Duodenal mucosa (tissue), 2 donors: ENCODE measurements around the gene WDR59.

Experiments used
- H3K27ac ChIP-seq: one replicate; pipeline ENCODE4 v1.7.0; 2013; ENCODE audit warnings: low read depth, low read length
- H3K27me3 ChIP-seq, 2 donors: one replicate each; pipeline ENCODE4 v1.7.0; 2013; ENCODE audit warnings: low read length in 2 of 2, control low read depth in 1 of 2; ENCODE audit not compliant: insufficient read depth in 2 of 2, control insufficient read depth in 1 of 2
- H3K36me3 ChIP-seq, 2 donors: one replicate each; pipeline ENCODE4 v1.7.0; 2013; ENCODE audit warnings: low read length in 2 of 2, control low read depth in 1 of 2; ENCODE audit not compliant: insufficient read depth in 2 of 2, control insufficient read depth in 1 of 2
- H3K4me1 ChIP-seq, 2 donors: one replicate each; pipeline ENCODE4 v1.7.0; 2013; ENCODE audit warnings: low read length in 2 of 2, control low read depth in 1 of 2; ENCODE audit not compliant: insufficient read depth in 2 of 2, control insufficient read depth in 1 of 2
- H3K4me3 ChIP-seq, 2 donors: one replicate each; pipeline ENCODE4 v1.7.0; 2013; ENCODE audit warnings: low read length in 2 of 2, low read depth in 1 of 2
- H3K9ac ChIP-seq, 2 donors: one replicate each; pipeline ENCODE4 v1.7.0; 2013; ENCODE audit warnings: low read length in 2 of 2, low read depth in 1 of 2
- H3K9me3 ChIP-seq, 2 donors: one replicate each; pipeline ENCODE4 v1.7.0; 2013; ENCODE audit warnings: low read length in 2 of 2, control low read depth in 1 of 2; ENCODE audit not compliant: control insufficient read depth in 1 of 2

The WDR59 gene

GRCh38 chr16:75012380-75013081 lies 27.6 kb upstream of the WDR59 start:
- no peaks in the 10 kb centered on the region for H3K36me3 ChIP-seq
- H3K4me3 ChIP-seq = no peak overlapping the region
- no peak overlapping the region for H3K9ac ChIP-seq
- no peaks in the 10 kb centered on the region for H3K27me3 ChIP-seq
- no peak overlapping the region for H3K27ac ChIP-seq
- peaks cover 11 to 19% of the 10 kb centered on the region in 2 donors for H3K4me1 ChIP-seq
- H3K9me3 ChIP-seq = no peaks in the 10 kb centered on the region

DNA sequence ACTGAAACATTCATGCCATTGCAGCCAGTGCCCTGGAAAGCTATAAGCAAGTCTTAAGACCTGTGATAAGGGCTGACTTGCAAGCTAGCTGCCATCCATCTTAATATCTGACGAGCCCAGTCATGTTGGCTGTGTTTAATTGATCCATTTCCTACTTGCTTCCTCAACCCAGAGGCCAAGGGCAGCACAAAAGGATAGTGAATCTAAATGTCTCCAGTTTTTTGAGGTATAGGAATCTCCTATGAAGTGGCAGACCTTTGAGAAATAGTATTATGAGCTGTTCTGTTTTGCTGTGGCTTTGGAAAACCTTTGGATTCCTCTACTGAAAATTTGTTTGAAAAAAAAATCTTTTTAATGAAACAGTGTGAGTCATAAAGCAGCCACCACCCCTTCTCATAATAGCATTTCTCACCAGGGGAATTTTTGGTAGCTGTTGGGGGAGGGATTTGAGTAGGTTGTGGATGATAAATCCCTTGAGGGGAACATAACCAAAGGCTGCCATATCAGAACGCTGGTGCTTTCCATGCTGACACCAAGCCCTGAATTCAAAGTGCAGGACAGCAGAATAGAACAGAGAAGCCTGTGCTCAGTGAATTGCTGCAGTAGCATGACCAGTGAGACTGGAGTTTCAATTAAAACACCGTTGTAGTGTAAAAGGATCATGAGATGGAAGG lies 26.8 kb upstream of the WDR59 start:
- Histone ChIP-seq H3K9me3 (no peaks in the 10 kb centered on the region), H3K27ac (peak overlapping the region; percentile 47), H3K27me3 (no peaks in the 10 kb centered on the region), H3K4me1 (peaks cover 11 to 19% of the 10 kb centered on the region in 2 donors), H3K4me3 (no peak overlapping the region), H3K9ac (no peak overlapping the region), H3K36me3 (no peaks in the 10 kb centered on the region)

GRCh38 chr16:75010427-75010826 lies 25.5 kb upstream of the WDR59 start:
- H3K9ac ChIP-seq = no peak overlapping the region
- H3K27ac ChIP-seq = no peak overlapping the region
- H3K36me3 ChIP-seq = no peaks in the 10 kb centered on the region

DNA sequence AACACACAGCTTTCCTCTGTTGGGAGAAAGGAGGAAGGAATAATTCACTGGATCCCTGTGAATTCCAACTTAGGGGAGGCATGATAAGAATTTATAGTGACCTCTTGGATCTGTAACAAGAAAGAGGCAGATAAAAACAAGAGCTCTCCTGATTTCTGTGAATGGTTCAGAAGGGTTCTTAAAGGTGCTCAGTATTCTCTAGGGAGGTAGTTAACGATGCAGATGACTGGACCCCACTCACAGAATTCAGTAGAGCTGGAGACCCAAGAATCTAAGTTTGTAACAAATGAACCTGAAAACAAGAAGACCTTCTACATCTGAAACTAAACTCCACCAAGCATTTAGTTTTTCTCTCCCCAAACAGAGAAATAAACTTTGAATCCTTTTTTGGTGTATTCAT lies 22.5 kb upstream of the WDR59 start:
- Histone ChIP-seq H3K4me3 (no peak overlapping the region), H3K9ac (no peak overlapping the region), H3K27me3 (no peaks in the 10 kb centered on the region), H3K36me3 (peaks cover 0 to 3% of the 10 kb centered on the region in 2 donors), H3K4me1 (peaks cover 11 to 14% of the 10 kb centered on the region in 2 donors), H3K9me3 (no peaks in the 10 kb centered on the region), H3K27ac (no peak overlapping the region)

More at GRCh38 chr16:75010427-75010826, 25.5 kb upstream of the WDR59 start:
- no peaks in the 10 kb centered on the region for H3K27me3 ChIP-seq
- no peak overlapping the region for H3K4me3 ChIP-seq
- no peaks in the 10 kb centered on the region for H3K9me3 ChIP-seq
- peaks cover 11 to 19% of the 10 kb centered on the region in 2 donors for H3K4me1 ChIP-seq

DNA sequence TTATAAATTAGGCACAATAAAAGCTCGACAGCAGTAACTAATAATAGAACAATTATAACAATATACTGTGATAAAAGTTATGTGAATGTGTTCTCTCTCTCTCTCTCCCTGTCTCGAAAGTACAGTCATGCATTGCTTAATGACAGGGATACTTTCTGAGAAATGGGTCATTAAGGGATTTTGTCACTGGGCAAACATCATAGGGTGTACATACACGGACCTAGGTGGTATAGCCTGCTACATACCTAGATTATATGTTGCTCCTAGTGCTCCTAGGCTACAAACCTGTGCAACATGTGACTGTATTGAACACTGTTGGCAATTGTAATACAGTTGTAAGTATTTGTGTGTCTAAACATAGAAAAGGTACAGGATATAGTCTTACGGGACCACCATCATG lies 20.8 kb upstream of the WDR59 start:
- Histone ChIP-seq H3K27me3 (no peaks in the 10 kb centered on the region), H3K36me3 (peaks cover 0 to 3% of the 10 kb centered on the region in 2 donors), H3K27ac (no peak overlapping the region), H3K4me1 (peaks cover 4 to 5% of the 10 kb centered on the region in 2 donors), H3K9me3 (no peaks in the 10 kb centered on the region), H3K9ac (no peak overlapping the region), H3K4me3 (no peak overlapping the region)

- Histone ChIP-seq H3K4me1 (peaks cover 12 to 15% of the 10 kb centered on the region in 2 donors), H3K27ac (no peak overlapping the region), H3K27me3 (peaks cover 0 to 2% of the 10 kb centered on the region in 2 donors), H3K9ac (no peak overlapping the region), H3K9me3 (no peaks in the 10 kb centered on the region), H3K36me3 (peaks cover 0 to 3% of the 10 kb centered on the region in 2 donors), H3K4me3 (no peak overlapping the region)
Observed at GRCh38 chr16:75004460-75004859, 19.5 kb upstream of the WDR59 start.

DNA sequence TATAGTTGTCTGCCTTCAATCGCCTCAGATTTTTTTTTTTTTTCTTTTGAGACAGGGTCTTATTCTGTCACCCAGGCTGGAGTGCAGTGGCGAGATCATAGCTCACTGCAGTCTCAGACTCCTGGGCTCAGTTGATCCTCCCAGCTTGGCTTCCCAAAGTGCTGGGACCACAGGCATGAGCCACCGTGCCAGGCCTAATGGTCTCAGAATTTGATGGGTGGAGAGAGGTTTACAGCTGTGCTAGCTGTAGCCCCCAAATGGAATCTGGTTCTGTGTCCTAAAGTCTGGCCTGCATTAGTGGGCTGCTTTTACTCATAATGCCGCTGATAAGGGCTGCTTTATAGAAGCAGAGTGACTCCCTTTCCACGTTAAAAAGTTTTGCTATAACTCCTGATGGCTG lies 19.0 kb upstream of the WDR59 start:
- no peaks in the 10 kb centered on the region for H3K9me3 ChIP-seq
- H3K9ac ChIP-seq = no peak overlapping the region
- peaks cover 0 to 3% of the 10 kb centered on the region in 2 donors for H3K36me3 ChIP-seq
- H3K27me3 ChIP-seq = peaks cover 0 to 2% of the 10 kb centered on the region in 2 donors
- H3K4me3 ChIP-seq = no peak overlapping the region
- peaks cover 12 to 15% of the 10 kb centered on the region in 2 donors for H3K4me1 ChIP-seq
- no peak overlapping the region for H3K27ac ChIP-seq

DNA sequence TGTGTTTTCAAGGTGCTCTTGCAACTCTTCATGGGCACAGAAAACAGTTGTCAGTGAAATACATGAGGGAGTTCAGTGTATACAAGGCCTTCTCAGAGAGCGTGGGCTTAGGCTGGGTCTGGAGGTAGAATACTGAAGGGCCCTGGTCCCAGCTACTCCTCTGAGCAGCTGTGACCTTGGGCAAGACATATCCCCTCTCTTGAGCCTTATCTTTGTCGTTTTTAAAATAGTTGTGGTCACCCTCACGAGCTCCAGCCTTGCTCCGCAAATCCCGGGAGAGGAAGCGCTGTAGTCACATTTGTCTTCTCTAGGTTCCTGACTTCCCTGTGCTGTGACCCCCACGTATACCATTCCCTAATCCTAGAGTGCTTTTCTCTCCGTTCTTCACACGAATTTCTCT lies 17.6 kb upstream of the WDR59 start:
- Histone ChIP-seq H3K27me3 (peaks cover 0 to 2% of the 10 kb centered on the region in 2 donors), H3K4me1 (peaks cover 17 to 21% of the 10 kb centered on the region in 2 donors), H3K36me3 (peaks cover 0 to 3% of the 10 kb centered on the region in 2 donors), H3K27ac (no peak overlapping the region), H3K9ac (no peak overlapping the region), H3K4me3 (no peak overlapping the region), H3K9me3 (no peaks in the 10 kb centered on the region)

DNA sequence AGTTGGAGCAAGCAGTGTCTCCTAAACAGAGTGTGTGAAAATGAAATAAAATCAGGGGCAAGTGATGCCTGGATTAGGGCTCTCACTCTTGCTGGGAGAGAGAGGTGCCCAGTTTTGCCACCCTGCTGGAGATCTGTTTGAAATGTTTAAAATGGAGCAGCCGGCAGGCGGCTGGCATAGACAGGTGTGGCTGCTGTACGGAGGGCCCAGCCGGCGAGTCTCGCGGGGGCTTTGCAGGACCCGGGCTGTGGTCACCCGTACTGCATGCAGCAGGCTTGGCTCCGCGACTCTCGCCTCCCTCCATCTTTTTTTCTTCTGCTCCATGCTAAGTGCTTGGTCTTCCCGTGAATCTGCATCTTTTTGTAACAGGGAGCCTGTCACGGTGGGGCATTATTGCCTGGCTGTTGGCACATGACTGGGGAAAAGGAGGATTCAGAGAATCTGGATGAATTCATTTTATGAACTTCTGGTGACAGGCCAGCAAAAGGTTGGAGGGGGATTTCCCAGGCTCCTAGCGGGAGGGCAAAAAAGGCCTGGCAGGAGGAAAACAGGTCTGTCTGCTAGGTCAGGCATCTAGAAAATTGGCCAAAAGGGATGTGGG lies 15.7 kb upstream of the WDR59 start:
- peaks cover 17 to 21% of the 10 kb centered on the region in 2 donors for H3K4me1 ChIP-seq
- peak overlapping the region; percentile 68 to 82 for H3K4me3 ChIP-seq
- H3K27me3 ChIP-seq = peaks cover 0 to 2% of the 10 kb centered on the region in 2 donors
- H3K9ac ChIP-seq = peak overlapping the region; percentile 35 to 45
- H3K27ac ChIP-seq = no peak overlapping the region
- no peaks in the 10 kb centered on the region for H3K9me3 ChIP-seq
- H3K36me3 ChIP-seq = peaks cover 0 to 3% of the 10 kb centered on the region in 2 donors
